ENCODE data around the gene HIVEP2.

DNA sequence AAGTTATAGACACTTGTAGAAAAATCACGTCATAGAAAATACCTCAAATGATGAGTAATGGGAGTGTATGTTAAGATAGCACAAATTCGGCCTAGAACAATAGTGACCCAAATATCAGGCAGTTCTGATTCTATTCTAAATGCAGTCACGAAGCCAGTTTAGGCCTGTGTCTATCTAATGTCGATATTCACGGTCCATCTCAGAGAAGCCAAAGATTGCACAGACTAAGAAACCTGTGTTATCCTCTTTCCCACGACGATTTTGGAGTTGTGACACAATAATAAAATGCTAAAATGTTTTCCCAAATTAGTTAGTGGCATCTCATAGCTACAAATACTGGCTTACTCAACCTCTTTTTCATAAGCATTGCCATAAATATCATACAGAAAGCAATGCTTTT, 4.0 kb downstream of the HIVEP2 start:
- TF ChIP-seq GATA1 (IDR thresholded peaks at IDR 0.05; ENCODE audit: low read depth, low read length) = no peak
- no peak for TF ChIP-seq POLR2A (IDR thresholded peaks at IDR 0.05; ENCODE audit: low read length)

All from erythroblast (primary cell).